B cell (primary cell): ENCODE results near the gene GASK1B. TPM values are rescaled to one million over a fixed set of nuclear protein-coding genes. Genes with fewer than 3 reads are reported as not detected.

ENCODE experiments used
- ATAC-seq: fragments of 200-7000 bp; cut with Tn5 transposase; one replicate; pipeline ENCODE4 v1.10.0; 2021; ENCODE audit warnings: low read depth, mild to moderate bottlenecking, moderate number of reproducible peaks, moderate library complexity
- CTCF ChIA-PET: fragments of 350-600 bp; sonication (Branson Sonifier 250); formaldehyde crosslinking; loops from one replicate; lab custom pipeline; 2021; ENCODE audit warnings: antibody characterized with exemption, inconsistent platforms; lab: Charles Lee
- POLR2A ChIA-PET: fragments of 350-600 bp; sonication (Branson Sonifier 250); formaldehyde crosslinking; loops from one replicate; lab custom pipeline; 2021; ENCODE audit warnings: antibody characterized with exemption; lab: Charles Lee
- DNase-seq: peaks from one replicate; pipeline ENCODE4 v3.0.0; 2013
- H2AFZ ChIP-seq: 2 replicates; pipeline ENCODE4 v1.6.1; 2012; ENCODE audit warnings: mild to moderate bottlenecking, low read depth, low read length; ENCODE audit not compliant: insufficient read depth, poor library complexity, severe bottlenecking
- H3K27ac ChIP-seq, 2 donors: 1 replicate in 1 of 2; 2 replicates in 1 of 2; pipeline ENCODE4 v1.5.1; 2012 to 2013; ENCODE audit warnings: low read length in 2 of 2, mild to moderate bottlenecking in 2 of 2, moderate library complexity in 1 of 2
- H3K27me3 ChIP-seq, 4 experiments: fragments of 200-600 bp in 1 of 4; sonication (generic) in 1 of 4; replicated peaks in 1 of 4; 1 replicate in 2 of 4; 2 replicates in 2 of 4; pipeline versions ENCODE4 v1.6.1 to v1.7.0; 2013 to 2016; ENCODE audit warnings: low read length in 3 of 4, mild to moderate bottlenecking in 2 of 4, mixed read lengths in 1 of 4, moderate library complexity in 1 of 4; ENCODE audit not compliant: insufficient read depth in 4 of 4, control insufficient read depth in 3 of 4; ENCODE audit errors: control extremely low read depth in 1 of 4
- H3K36me3 ChIP-seq, 2 experiments: replicated peaks in 1 of 2; 1 replicate in 1 of 2; 2 replicates in 1 of 2; pipeline versions ENCODE4 v1.6.1 to v1.7.1; 2013; ENCODE audit warnings: low read length in 1 of 2; ENCODE audit not compliant: insufficient read depth in 2 of 2, control insufficient read depth in 1 of 2; ENCODE audit errors: control extremely low read depth in 1 of 2, extremely low read depth in 1 of 2
- H3K4me1 ChIP-seq, 2 donors: fragments of 200-600 bp in 1 of 2; sonication (generic) in 1 of 2; 1 replicate in 1 of 2; 2 replicates in 1 of 2; pipeline versions ENCODE4 v1.5.1 to v1.6.1; 2013 to 2017; ENCODE audit warnings: low read length in 2 of 2; ENCODE audit not compliant: control insufficient read depth in 2 of 2, insufficient read depth in 2 of 2
- H3K4me2 ChIP-seq: replicated peaks from 2 replicates; pipeline ENCODE3; 2012; ENCODE audit warnings: mild to moderate bottlenecking, low read depth, low read length; ENCODE audit not compliant: poor library complexity, severe bottlenecking
- H3K4me3 ChIP-seq, 5 experiments: fragments of 200-600 bp in 1 of 5; sonication (generic) in 1 of 5; 1 replicate in 3 of 5; 2 replicates in 2 of 5; pipeline versions ENCODE4 v1.5.1 to v1.7.0; 2011 to 2016; ENCODE audit warnings: low read length in 4 of 5, mild to moderate bottlenecking in 4 of 5, low read depth in 2 of 5, control low read depth in 1 of 5, moderate library complexity in 1 of 5; ENCODE audit not compliant: insufficient read depth in 1 of 5; ENCODE audit errors: control extremely low read depth in 1 of 5, extremely low read depth in 1 of 5
- H3K79me2 ChIP-seq: fragments of 200-600 bp; sonication (generic); one replicate; pipeline ENCODE4 v1.6.0; 2016; ENCODE audit warnings: low read length; ENCODE audit not compliant: control insufficient read depth, insufficient read depth
- H3K9ac ChIP-seq: fragments of 200-600 bp; sonication (generic); 2 replicates; pipeline ENCODE4 v1.6.1; 2017; ENCODE audit warnings: mild to moderate bottlenecking, low read length, moderate library complexity
- H3K9me3 ChIP-seq, 3 donors: one replicate each; pipeline versions ENCODE4 v1.6.1 to v1.7.1; 2013; ENCODE audit warnings: low read length in 2 of 3; ENCODE audit not compliant: control insufficient read depth in 2 of 3, insufficient read depth in 1 of 3; ENCODE audit errors: control extremely low read depth in 1 of 3
- H4K20me1 ChIP-seq: 2 replicates; pipeline ENCODE4 v1.6.0; 2012; ENCODE audit warnings: mild to moderate bottlenecking, low read length; ENCODE audit not compliant: insufficient read depth, control insufficient read depth, poor library complexity, severe bottlenecking
- H3K27ac Mint-ChIP-seq: one replicate; pipeline ENCODE4 v1.8.0; 2021; ENCODE audit warnings: mixed read lengths
- H3K27me3 Mint-ChIP-seq: one replicate; pipeline ENCODE4 v1.8.0; 2021; ENCODE audit warnings: mixed read lengths
- H3K4me1 Mint-ChIP-seq: one replicate; pipeline ENCODE4 v1.8.0; 2021; ENCODE audit warnings: mixed read lengths
- H3K4me3 Mint-ChIP-seq: one replicate; pipeline ENCODE4 v1.8.0; 2021; ENCODE audit warnings: mixed read lengths
- H3K9me3 Mint-ChIP-seq: one replicate; pipeline ENCODE4 v1.8.0; 2022; ENCODE audit warnings: mixed read lengths; ENCODE audit not compliant: insufficient read depth
- CTCF ChIP-seq: fragments of 200-600 bp; IDR thresholded peaks from one replicate; pipeline ENCODE4 v1.8.0; 2022; ENCODE audit warnings: antibody characterized with exemption, mild to moderate bottlenecking
- EZH2 ChIP-seq: IDR thresholded peaks from 2 replicates; pipeline ENCODE4 v1.6.1; 2012; ENCODE audit warnings: borderline replicate concordance, low read depth, mild to moderate bottlenecking, moderate library complexity, low read length; ENCODE audit not compliant: insufficient read depth, poor library complexity, severe bottlenecking
- WGBS: methylation state at CpG from one replicate; pipeline ENCODE4 v1.1.5; 2013; ENCODE audit warnings: missing lambda C conversion rate; ENCODE audit not compliant: insufficient coverage; 5-methylcytosine and 5-hydroxymethylcytosine counted together
- intact Hi-C: fragments of 100-400 bp; cut with micrococcal nuclease; formaldehyde crosslinking; loops from one replicate; pipeline ENCODE4 v1.10.0; 2022
- polyA plus RNA-seq: library from polyadenylated mRNA; depleted of rRNA; stranded (reverse); fragments of >200 nt; gene quantifications from 2 replicates; pipeline ENCODE4 v1.2.3, GENCODE V29; 2012
- total RNA-seq, 2 donors: library from RNA; stranded (reverse); fragments of 120-200 nt in 1 of 2; gene quantifications; 1 replicate in 1 of 2; 2 replicates in 1 of 2; pipeline versions ENCODE4 v1.2.3 to v1.2.4, GENCODE V29; 2013 to 2022

Gene GASK1B
- total and polyA plus RNA-seq, 2 donors (not counting 1 experiment from before 2014, with no cell fraction given): 0.27 to 0.39 TPM

GRCh38 chr4:158182736-158183135, 9.9 kb upstream of the GASK1B start:
- ChIA-PET POLR2A (no interaction called here), CTCF (no interaction called here)
- no peak overlapping the region for H3K27ac ChIP-seq
- no peak overlapping the region for H3K9ac ChIP-seq
- ATAC-seq (no peak), DNase-seq (no peak)
- H3K36me3 ChIP-seq: no peaks in the 10 kb centered on the region
- no peaks in the 10 kb centered on the region for H3K27me3 ChIP-seq
- no peak overlapping the region for H3K4me2 ChIP-seq
- H3K9me3 ChIP-seq: no peaks in the 10 kb centered on the region
- no peak for TF ChIP-seq CTCF
- Mint-ChIP-seq H3K27me3 (peaks cover 5% of the 10 kb centered on the region), H3K27ac (no peak overlapping the region), H3K4me1 (no peaks in the 10 kb centered on the region), H3K9me3 (no peaks in the 10 kb centered on the region), H3K4me3 (no peak overlapping the region)
- no peak overlapping the region for H2AFZ ChIP-seq
- no peak overlapping the region for H3K4me3 ChIP-seq
- H3K79me2 ChIP-seq: no peaks in the 10 kb centered on the region
- intact Hi-C loops: no loop called here
- no peaks in the 10 kb centered on the region for H3K4me1 ChIP-seq
- WGBS: 95% methylated on average over 15 of the region's 15 CpGs
- no peaks in the 10 kb centered on the region for H4K20me1 ChIP-seq

- DNase-seq: no peak
- Histone ChIP-seq H3K79me2 (no peaks in the 10 kb centered on the region), H3K4me3 (no peak overlapping the region), H3K27me3 (no peaks in the 10 kb centered on the region), H3K27ac (no peak overlapping the region), H3K36me3 (no peaks in the 10 kb centered on the region), H3K9ac (no peak overlapping the region), H4K20me1 (no peaks in the 10 kb centered on the region), H3K4me2 (no peak overlapping the region), H2AFZ (no peak overlapping the region), H3K4me1 (no peaks in the 10 kb centered on the region), H3K9me3 (no peaks in the 10 kb centered on the region)
- H3K27me3 Mint-ChIP-seq: peaks cover 5% of the 10 kb centered on the region
- TF ChIP-seq CTCF: no peak
- no peak for TF ChIP-seq EZH2
- ATAC-seq: no peak
- no peak overlapping the region for H3K27ac Mint-ChIP-seq
- H3K4me3 Mint-ChIP-seq: no peak overlapping the region
- intact Hi-C loops: no loop called here
- CTCF ChIA-PET: interaction anchor here (0.6 kb wide), 1 partner anchor 822 kb away, joined by 4 read pairs; no protein-coding TSS in a partner anchor
- WGBS: 87% methylated on average over 4 of the region's 5 CpGs
- no peaks in the 10 kb centered on the region for H3K9me3 Mint-ChIP-seq
- POLR2A ChIA-PET: no interaction called here
- H3K4me1 Mint-ChIP-seq: no peaks in the 10 kb centered on the region
These were observed 9.1 kb upstream of the GASK1B start for GRCh38 chr4:158181906-158182305.
